ENCODE results near the gene BTBD7. TPM values are rescaled to one million over a fixed set of nuclear protein-coding genes. Genes with fewer than 3 reads are reported as not detected.

Gene BTBD7
- total RNA-seq, 2 donors from 2014 or later, result 42.8 to 48.6 TPM

DNA sequence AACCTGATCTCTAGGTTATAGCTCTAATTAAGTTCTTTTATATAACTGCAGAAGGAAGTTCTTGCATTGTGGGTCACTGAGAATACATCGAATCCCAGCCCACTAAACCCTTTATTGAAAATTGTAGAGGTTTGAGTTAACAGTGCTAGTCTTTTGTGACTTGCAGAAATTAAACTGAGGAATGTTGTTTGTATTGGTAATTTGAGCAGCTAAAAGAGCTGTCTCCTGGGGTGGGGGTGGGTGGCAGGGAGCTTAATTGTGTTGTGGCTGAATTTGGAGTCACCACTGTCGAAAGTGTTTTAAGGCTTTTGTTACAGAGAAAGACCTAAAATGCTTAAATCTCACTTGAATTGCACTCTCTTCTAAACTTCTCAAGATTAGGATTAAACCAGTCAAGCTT is 11.0 kb upstream of the BTBD7 start:
- Mint-ChIP-seq H3K9me3 (peaks cover 57% of the 10 kb centered on the region), H3K27me3 (ENCODE audit: insufficient read depth) (no peaks in the 10 kb centered on the region), H3K4me3 (peak overlapping the region; percentile 13), H3K4me1 (peaks cover 15% of the 10 kb centered on the region), H3K27ac (peak overlapping the region; percentile 11), H3K36me3 (ENCODE audit: low read depth) (peaks cover 17% of the 10 kb centered on the region)
- no peak for DNase-seq
- 46 to 57% methylated on average over 2 of the region's 2 CpGs for WGBS, 2 experiments (ENCODE audit: insufficient coverage in 1 of 2, insufficient read length in 1 of 2)
- no peaks in the 10 kb centered on the region for H3K36me3 ChIP-seq (ENCODE audit: control insufficient read depth, insufficient read depth, low read length)
- H3K27me3 ChIP-seq (ENCODE audit: control insufficient read depth, insufficient read depth, low read length, poor library complexity, severe bottlenecking), result no peaks in the 10 kb centered on the region
- no peaks in the 10 kb centered on the region for H3K4me1 ChIP-seq (ENCODE audit: control insufficient read depth, insufficient read depth, low read length)
- peaks cover 47% of the 10 kb centered on the region for H3K9me3 ChIP-seq (ENCODE audit: control insufficient read depth, low read length)
- peak overlapping the region; percentile 58 for H3K27ac ChIP-seq (ENCODE audit: low read depth, low read length)
- peak overlapping the region; percentile 32 for H3K4me3 ChIP-seq (ENCODE audit: low read length)
- TF ChIP-seq, protein P1, sequence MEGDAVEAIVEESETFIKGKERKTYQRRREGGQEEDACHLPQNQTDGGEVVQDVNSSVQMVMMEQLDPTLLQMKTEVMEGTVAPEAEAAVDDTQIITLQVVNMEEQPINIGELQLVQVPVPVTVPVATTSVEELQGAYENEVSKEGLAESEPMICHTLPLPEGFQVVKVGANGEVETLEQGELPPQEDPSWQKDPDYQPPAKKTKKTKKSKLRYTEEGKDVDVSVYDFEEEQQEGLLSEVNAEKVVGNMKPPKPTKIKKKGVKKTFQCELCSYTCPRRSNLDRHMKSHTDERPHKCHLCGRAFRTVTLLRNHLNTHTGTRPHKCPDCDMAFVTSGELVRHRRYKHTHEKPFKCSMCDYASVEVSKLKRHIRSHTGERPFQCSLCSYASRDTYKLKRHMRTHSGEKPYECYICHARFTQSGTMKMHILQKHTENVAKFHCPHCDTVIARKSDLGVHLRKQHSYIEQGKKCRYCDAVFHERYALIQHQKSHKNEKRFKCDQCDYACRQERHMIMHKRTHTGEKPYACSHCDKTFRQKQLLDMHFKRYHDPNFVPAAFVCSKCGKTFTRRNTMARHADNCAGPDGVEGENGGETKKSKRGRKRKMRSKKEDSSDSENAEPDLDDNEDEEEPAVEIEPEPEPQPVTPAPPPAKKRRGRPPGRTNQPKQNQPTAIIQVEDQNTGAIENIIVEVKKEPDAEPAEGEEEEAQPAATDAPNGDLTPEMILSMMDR (conservative IDR thresholded peaks at IDR 0.05), result no peak
- H3K9ac ChIP-seq (ENCODE audit: extremely low read depth, low read length, poor library complexity, severe bottlenecking), result no peak overlapping the region

DNA sequence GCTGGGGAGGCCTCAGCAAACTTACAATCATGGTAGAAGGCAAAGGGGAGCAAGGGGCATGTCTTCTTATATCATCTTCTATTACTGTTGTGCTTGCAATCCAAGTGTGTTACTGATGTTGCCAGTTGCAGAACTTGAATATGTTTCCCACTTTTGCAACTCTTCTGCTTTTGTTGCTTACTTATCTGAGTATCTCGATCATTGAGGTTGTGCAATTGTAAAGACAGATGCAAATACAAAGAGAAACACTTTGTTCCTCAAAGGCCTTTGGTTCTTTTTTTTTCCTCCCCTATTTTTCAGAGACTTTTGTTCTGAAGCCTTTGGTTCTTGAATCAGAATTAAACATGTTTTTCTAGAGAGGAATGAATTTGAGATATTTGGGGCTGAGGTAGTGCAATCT is 10.4 kb upstream of the BTBD7 start:
- H3K9me3 ChIP-seq (ENCODE audit: control insufficient read depth, low read length), result peaks cover 47% of the 10 kb centered on the region
- Mint-ChIP-seq H3K4me1 (peaks cover 15% of the 10 kb centered on the region), H3K27me3 (ENCODE audit: insufficient read depth) (no peaks in the 10 kb centered on the region), H3K4me3 (no peak overlapping the region), H3K36me3 (ENCODE audit: low read depth) (peaks cover 17% of the 10 kb centered on the region), H3K27ac (peak overlapping the region; percentile 11), H3K9me3 (peaks cover 57% of the 10 kb centered on the region)
- H3K4me3 ChIP-seq (ENCODE audit: low read length), result peak overlapping the region; percentile 32
- H3K4me1 ChIP-seq (ENCODE audit: control insufficient read depth, insufficient read depth, low read length), result no peaks in the 10 kb centered on the region
- 82 to 100% methylated on average over 1 of the region's 1 CpG for WGBS, 2 experiments (ENCODE audit: insufficient coverage in 1 of 2, insufficient read length in 1 of 2)
- no peaks in the 10 kb centered on the region for H3K27me3 ChIP-seq (ENCODE audit: control insufficient read depth, insufficient read depth, low read length, poor library complexity, severe bottlenecking)
- H3K27ac ChIP-seq (ENCODE audit: low read depth, low read length), result no peak overlapping the region
- no peak for DNase-seq
- H3K9ac ChIP-seq (ENCODE audit: extremely low read depth, low read length, poor library complexity, severe bottlenecking), result no peak overlapping the region
- TF ChIP-seq, protein P1 (conservative IDR thresholded peaks at IDR 0.05), result no peak
- H3K36me3 ChIP-seq (ENCODE audit: control insufficient read depth, insufficient read depth, low read length), result no peaks in the 10 kb centered on the region

DNA sequence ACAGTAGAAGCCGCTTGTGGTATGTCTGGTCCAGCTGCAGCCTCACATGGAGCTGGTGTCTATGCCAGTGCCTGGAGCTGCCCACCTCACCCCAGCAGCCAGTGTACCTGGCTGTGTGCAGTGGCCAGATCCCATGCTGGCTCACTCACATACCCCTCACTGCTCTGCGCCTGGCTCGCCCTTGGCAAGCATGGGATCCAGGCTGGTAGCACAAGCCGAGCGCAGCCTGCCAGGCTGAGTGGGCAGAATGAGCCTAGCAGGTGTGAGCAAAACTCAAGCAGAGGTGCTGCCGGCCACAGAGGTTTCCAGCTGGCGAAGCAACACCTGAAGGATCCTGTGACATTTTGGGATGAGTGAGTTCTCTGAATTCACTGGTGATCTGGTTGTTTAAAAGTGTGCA is 5.0 kb upstream of the BTBD7 start:
- Histone ChIP-seq H3K27ac (ENCODE audit: low read depth, low read length) (no peak overlapping the region), H3K4me1 (ENCODE audit: control insufficient read depth, insufficient read depth, low read length) (no peaks in the 10 kb centered on the region), H3K9me3 (ENCODE audit: control insufficient read depth, low read length) (peaks cover 42% of the 10 kb centered on the region), H3K36me3 (ENCODE audit: control insufficient read depth, insufficient read depth, low read length) (no peaks in the 10 kb centered on the region), H3K4me3 (ENCODE audit: low read length) (no peak overlapping the region), H3K27me3 (ENCODE audit: control insufficient read depth, insufficient read depth, low read length, poor library complexity, severe bottlenecking) (no peaks in the 10 kb centered on the region), H3K9ac (ENCODE audit: extremely low read depth, low read length, poor library complexity, severe bottlenecking) (no peak overlapping the region)
- DNase-seq, result no peak
- WGBS, 2 experiments (ENCODE audit: insufficient coverage in 1 of 2, insufficient read length in 1 of 2), result 93 to 94% methylated on average over 2 to 7 of the region's 7 CpGs
- Mint-ChIP-seq H3K4me1 (peaks cover 14% of the 10 kb centered on the region), H3K36me3 (ENCODE audit: low read depth) (peaks cover 23% of the 10 kb centered on the region), H3K27me3 (ENCODE audit: insufficient read depth) (no peaks in the 10 kb centered on the region), H3K9me3 (peaks cover 42% of the 10 kb centered on the region), H3K27ac (no peak overlapping the region), H3K4me3 (no peak overlapping the region)
- TF ChIP-seq, protein P1 (conservative IDR thresholded peaks at IDR 0.05), result no peak
